B cell (primary cell): ENCODE measurements around the gene PFDN2. TPM values are rescaled to one million over a fixed set of nuclear protein-coding genes. Genes with fewer than 3 reads are reported as not detected.

Experiments
- ATAC-seq: fragments of 200-7000 bp; cut with Tn5 transposase; one replicate; pipeline ENCODE4 v1.10.0; 2021; ENCODE audit warnings: low read depth, mild to moderate bottlenecking, moderate number of reproducible peaks, moderate library complexity
- CTCF ChIA-PET: fragments of 350-600 bp; sonication (Branson Sonifier 250); formaldehyde crosslinking; loops from one replicate; lab custom pipeline; 2021; ENCODE audit warnings: antibody characterized with exemption, inconsistent platforms; lab: Charles Lee
- POLR2A ChIA-PET: fragments of 350-600 bp; sonication (Branson Sonifier 250); formaldehyde crosslinking; loops from one replicate; lab custom pipeline; 2021; ENCODE audit warnings: antibody characterized with exemption; lab: Charles Lee
- DNase-seq: peaks from one replicate; pipeline ENCODE4 v3.0.0; 2013
- H2AFZ ChIP-seq: 2 replicates; pipeline ENCODE4 v1.6.1; 2012; ENCODE audit warnings: mild to moderate bottlenecking, low read depth, low read length; ENCODE audit not compliant: insufficient read depth, poor library complexity, severe bottlenecking
- H3K27ac ChIP-seq, 2 donors: 1 replicate in 1 of 2; 2 replicates in 1 of 2; pipeline ENCODE4 v1.5.1; 2012 to 2013; ENCODE audit warnings: low read length in 2 of 2, mild to moderate bottlenecking in 2 of 2, moderate library complexity in 1 of 2
- H3K27me3 ChIP-seq, 4 experiments: fragments of 200-600 bp in 1 of 4; sonication (generic) in 1 of 4; replicated peaks in 1 of 4; 1 replicate in 2 of 4; 2 replicates in 2 of 4; pipeline versions ENCODE4 v1.6.1 to v1.7.0; 2013 to 2016; ENCODE audit warnings: low read length in 3 of 4, mild to moderate bottlenecking in 2 of 4, mixed read lengths in 1 of 4, moderate library complexity in 1 of 4; ENCODE audit not compliant: insufficient read depth in 4 of 4, control insufficient read depth in 3 of 4; ENCODE audit errors: control extremely low read depth in 1 of 4
- H3K36me3 ChIP-seq, 2 experiments: replicated peaks in 1 of 2; 1 replicate in 1 of 2; 2 replicates in 1 of 2; pipeline versions ENCODE4 v1.6.1 to v1.7.1; 2013; ENCODE audit warnings: low read length in 1 of 2; ENCODE audit not compliant: insufficient read depth in 2 of 2, control insufficient read depth in 1 of 2; ENCODE audit errors: control extremely low read depth in 1 of 2, extremely low read depth in 1 of 2
- H3K4me1 ChIP-seq, 2 donors: fragments of 200-600 bp in 1 of 2; sonication (generic) in 1 of 2; 1 replicate in 1 of 2; 2 replicates in 1 of 2; pipeline versions ENCODE4 v1.5.1 to v1.6.1; 2013 to 2017; ENCODE audit warnings: low read length in 2 of 2; ENCODE audit not compliant: control insufficient read depth in 2 of 2, insufficient read depth in 2 of 2
- H3K4me2 ChIP-seq: replicated peaks from 2 replicates; pipeline ENCODE3; 2012; ENCODE audit warnings: mild to moderate bottlenecking, low read depth, low read length; ENCODE audit not compliant: poor library complexity, severe bottlenecking
- H3K4me3 ChIP-seq, 5 experiments: fragments of 200-600 bp in 1 of 5; sonication (generic) in 1 of 5; 1 replicate in 3 of 5; 2 replicates in 2 of 5; pipeline versions ENCODE4 v1.5.1 to v1.7.0; 2011 to 2016; ENCODE audit warnings: low read length in 4 of 5, mild to moderate bottlenecking in 4 of 5, low read depth in 2 of 5, control low read depth in 1 of 5, moderate library complexity in 1 of 5; ENCODE audit not compliant: insufficient read depth in 1 of 5; ENCODE audit errors: control extremely low read depth in 1 of 5, extremely low read depth in 1 of 5
- H3K79me2 ChIP-seq: fragments of 200-600 bp; sonication (generic); one replicate; pipeline ENCODE4 v1.6.0; 2016; ENCODE audit warnings: low read length; ENCODE audit not compliant: control insufficient read depth, insufficient read depth
- H3K9ac ChIP-seq: fragments of 200-600 bp; sonication (generic); 2 replicates; pipeline ENCODE4 v1.6.1; 2017; ENCODE audit warnings: mild to moderate bottlenecking, low read length, moderate library complexity
- H3K9me3 ChIP-seq, 3 donors: one replicate each; pipeline versions ENCODE4 v1.6.1 to v1.7.1; 2013; ENCODE audit warnings: low read length in 2 of 3; ENCODE audit not compliant: control insufficient read depth in 2 of 3, insufficient read depth in 1 of 3; ENCODE audit errors: control extremely low read depth in 1 of 3
- H4K20me1 ChIP-seq: 2 replicates; pipeline ENCODE4 v1.6.0; 2012; ENCODE audit warnings: mild to moderate bottlenecking, low read length; ENCODE audit not compliant: insufficient read depth, control insufficient read depth, poor library complexity, severe bottlenecking
- H3K27ac Mint-ChIP-seq: one replicate; pipeline ENCODE4 v1.8.0; 2021; ENCODE audit warnings: mixed read lengths
- H3K27me3 Mint-ChIP-seq: one replicate; pipeline ENCODE4 v1.8.0; 2021; ENCODE audit warnings: mixed read lengths
- H3K4me1 Mint-ChIP-seq: one replicate; pipeline ENCODE4 v1.8.0; 2021; ENCODE audit warnings: mixed read lengths
- H3K4me3 Mint-ChIP-seq: one replicate; pipeline ENCODE4 v1.8.0; 2021; ENCODE audit warnings: mixed read lengths
- H3K9me3 Mint-ChIP-seq: one replicate; pipeline ENCODE4 v1.8.0; 2022; ENCODE audit warnings: mixed read lengths; ENCODE audit not compliant: insufficient read depth
- EZH2 ChIP-seq: IDR thresholded peaks from 2 replicates; pipeline ENCODE4 v1.6.1; 2012; ENCODE audit warnings: borderline replicate concordance, low read depth, mild to moderate bottlenecking, moderate library complexity, low read length; ENCODE audit not compliant: insufficient read depth, poor library complexity, severe bottlenecking
- WGBS: methylation state at CpG from one replicate; pipeline ENCODE4 v1.1.5; 2013; ENCODE audit warnings: missing lambda C conversion rate; ENCODE audit not compliant: insufficient coverage; 5-methylcytosine and 5-hydroxymethylcytosine counted together
- intact Hi-C: fragments of 100-400 bp; cut with micrococcal nuclease; formaldehyde crosslinking; loops from one replicate; pipeline ENCODE4 v1.10.0; 2022
- polyA plus RNA-seq: library from polyadenylated mRNA; depleted of rRNA; stranded (reverse); fragments of >200 nt; gene quantifications from 2 replicates; pipeline ENCODE4 v1.2.3, GENCODE V29; 2012
- total RNA-seq, 2 donors: library from RNA; stranded (reverse); fragments of 120-200 nt in 1 of 2; gene quantifications; 1 replicate in 1 of 2; 2 replicates in 1 of 2; pipeline versions ENCODE4 v1.2.3 to v1.2.4, GENCODE V29; 2013 to 2022
- TF ChIP-seq, protein P1 (sequence below): fragments of 200-600 bp; IDR thresholded peaks from one replicate; pipeline ENCODE4 v1.8.0; 2022; ENCODE audit warnings: antibody characterized with exemption, mild to moderate bottlenecking

The PFDN2 gene
- total and polyA plus RNA-seq, 2 donors (not counting 1 experiment from before 2014, with no cell fraction given): 29.9 to 43.2 TPM

DNA sequence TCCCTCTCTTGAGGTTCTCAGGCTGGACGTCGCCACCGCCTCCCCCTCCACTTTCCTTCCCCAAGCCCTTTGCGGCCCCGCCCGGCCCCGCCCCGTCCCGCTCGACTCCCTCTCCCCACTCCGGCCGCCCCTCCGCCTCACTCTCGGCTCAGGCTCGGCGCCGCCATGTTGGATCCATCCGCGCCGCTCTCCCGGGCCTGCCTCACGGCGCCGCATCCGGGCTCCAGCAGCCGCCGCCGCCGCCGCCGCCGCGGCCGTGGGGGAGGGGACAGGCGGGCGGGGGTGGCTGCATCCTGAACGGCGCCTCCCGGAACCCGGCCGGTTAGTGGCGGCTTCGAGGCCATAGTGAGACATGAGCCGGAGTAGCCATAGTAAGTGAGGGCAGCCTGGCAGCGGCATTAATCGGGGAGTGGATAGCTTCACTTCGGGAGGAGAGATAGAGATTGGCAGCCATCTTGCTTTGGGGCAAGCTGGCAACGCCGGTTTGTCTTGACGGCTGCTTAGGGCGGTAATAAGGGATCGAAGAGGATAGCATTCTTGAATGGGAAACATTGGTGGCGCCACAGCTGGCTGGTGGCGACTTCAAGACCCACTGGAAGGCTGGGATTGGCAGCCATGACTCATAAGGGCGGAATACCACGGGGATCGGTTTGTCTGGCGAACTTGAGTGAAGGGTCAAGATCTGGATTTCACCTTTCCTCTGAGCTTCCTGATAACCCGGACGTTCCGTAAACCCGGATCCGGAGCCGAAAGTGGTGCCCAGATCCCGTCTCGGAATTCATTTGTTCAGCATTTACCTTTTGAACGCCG lies 14.8 kb upstream of the PFDN2 start, which contains the start of gene DEDD:
TSS of gene DEDD (minus strand) at position 258 of the 810 bp plus-strand sequence. CDS start 8,205 bp downstream, outside the sequence.
- TF ChIP-seq, protein P1, sequence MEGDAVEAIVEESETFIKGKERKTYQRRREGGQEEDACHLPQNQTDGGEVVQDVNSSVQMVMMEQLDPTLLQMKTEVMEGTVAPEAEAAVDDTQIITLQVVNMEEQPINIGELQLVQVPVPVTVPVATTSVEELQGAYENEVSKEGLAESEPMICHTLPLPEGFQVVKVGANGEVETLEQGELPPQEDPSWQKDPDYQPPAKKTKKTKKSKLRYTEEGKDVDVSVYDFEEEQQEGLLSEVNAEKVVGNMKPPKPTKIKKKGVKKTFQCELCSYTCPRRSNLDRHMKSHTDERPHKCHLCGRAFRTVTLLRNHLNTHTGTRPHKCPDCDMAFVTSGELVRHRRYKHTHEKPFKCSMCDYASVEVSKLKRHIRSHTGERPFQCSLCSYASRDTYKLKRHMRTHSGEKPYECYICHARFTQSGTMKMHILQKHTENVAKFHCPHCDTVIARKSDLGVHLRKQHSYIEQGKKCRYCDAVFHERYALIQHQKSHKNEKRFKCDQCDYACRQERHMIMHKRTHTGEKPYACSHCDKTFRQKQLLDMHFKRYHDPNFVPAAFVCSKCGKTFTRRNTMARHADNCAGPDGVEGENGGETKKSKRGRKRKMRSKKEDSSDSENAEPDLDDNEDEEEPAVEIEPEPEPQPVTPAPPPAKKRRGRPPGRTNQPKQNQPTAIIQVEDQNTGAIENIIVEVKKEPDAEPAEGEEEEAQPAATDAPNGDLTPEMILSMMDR: no peak
- no peak for TF ChIP-seq EZH2
- under 1% methylated on average over 54 of the region's 68 CpGs for WGBS
- no peaks in the 10 kb centered on the region for H3K9me3 ChIP-seq
- ATAC-seq (peak; percentile 91), DNase-seq (peak; percentile 96)
- Mint-ChIP-seq H3K27ac (no peak within 1 kb of the TSS), H3K27me3 (no peaks in the 10 kb centered on the region), H3K4me1 (peaks cover 41% of the 10 kb centered on the region), H3K4me3 (no peak within 1 kb of the TSS), H3K9me3 (no peaks in the 10 kb centered on the region)
- no peaks in the 10 kb centered on the region for H3K27me3 ChIP-seq
- POLR2A ChIA-PET: interaction anchor here (0.5 to 2.3 kb wide), 8 partner anchors 15 to 114 kb away, joined by 3 to 12 read pairs (median 5); partner anchors contain the start of genes ARHGAP30, NIT1, PFDN2 and PPOX
- H3K9ac ChIP-seq: peak within 1 kb of the TSS; percentile 82
- peaks cover 18 to 27% of the 10 kb centered on the region in 2 donors for H3K4me1 ChIP-seq
- peak within 1 kb of the TSS; percentile 83 to 89 for H3K27ac ChIP-seq
- intact Hi-C loops: loop anchor here (1.0 to 10.0 kb wide), 11 partner anchors 14 to 418 kb away; partner anchors contain the start of genes ARHGAP30, CD48, KLHDC9 and NDUFS2
- CTCF ChIA-PET: interaction anchor here (0.6 to 10.0 kb wide), 10 partner anchors 14 to 940 kb away, joined by 3 to 82 read pairs (median 4); partner anchors contain the start of genes ARHGAP30, NIT1, PFDN2 and PPOX
- H3K4me2 ChIP-seq: peak within 1 kb of the TSS; percentile 98
- H3K4me3 ChIP-seq: peak within 1 kb of the TSS; percentile 85 to 100 (median 92)
- H2AFZ ChIP-seq: peak within 1 kb of the TSS; percentile 89
- peaks cover 1 to 23% of the 10 kb centered on the region in 2 experiments for H3K36me3 ChIP-seq
- H3K79me2 ChIP-seq: peaks cover 51% of the 10 kb centered on the region
- no peaks in the 10 kb centered on the region for H4K20me1 ChIP-seq
